Fibroblast of pulmonary artery (primary cell): ENCODE results near the gene RGN.

Source experiments
- DNase-seq: peaks from one replicate; pipeline ENCODE4 v3.0.0-alpha.2; 2010; ENCODE audit warnings: low read depth
- H3K4me3 ChIP-seq: replicated peaks from 2 replicates; pipeline ENCODE4 v1.5.1; 2011; ENCODE audit warnings: low read depth, mild to moderate bottlenecking, control low read depth, low read length, moderate library complexity
- CTCF ChIP-seq: IDR thresholded peaks from 2 replicates; pipeline ENCODE4 v1.5.1; 2011; ENCODE audit warnings: mild to moderate bottlenecking, control low read depth, low read length, inconsistent platforms; ENCODE audit errors: missing control alignments

The RGN gene

GRCh38 chrX:47063179-47063578, 15.1 kb upstream of the RGN start:
- no peak overlapping the region for H3K4me3 ChIP-seq
- TF ChIP-seq CTCF, result no peak
- DNase-seq, result no peak

GRCh38 chrX:47068214-47068613, 10.0 kb upstream of the RGN start:
- DNase-seq, result no peak
- no peak overlapping the region for H3K4me3 ChIP-seq
- TF ChIP-seq CTCF, result no peak

- no peak overlapping the region for H3K4me3 ChIP-seq
- TF ChIP-seq CTCF, result no peak
Measured at GRCh38 chrX:47068720-47069119, 9.5 kb upstream of the RGN start.

DNA sequence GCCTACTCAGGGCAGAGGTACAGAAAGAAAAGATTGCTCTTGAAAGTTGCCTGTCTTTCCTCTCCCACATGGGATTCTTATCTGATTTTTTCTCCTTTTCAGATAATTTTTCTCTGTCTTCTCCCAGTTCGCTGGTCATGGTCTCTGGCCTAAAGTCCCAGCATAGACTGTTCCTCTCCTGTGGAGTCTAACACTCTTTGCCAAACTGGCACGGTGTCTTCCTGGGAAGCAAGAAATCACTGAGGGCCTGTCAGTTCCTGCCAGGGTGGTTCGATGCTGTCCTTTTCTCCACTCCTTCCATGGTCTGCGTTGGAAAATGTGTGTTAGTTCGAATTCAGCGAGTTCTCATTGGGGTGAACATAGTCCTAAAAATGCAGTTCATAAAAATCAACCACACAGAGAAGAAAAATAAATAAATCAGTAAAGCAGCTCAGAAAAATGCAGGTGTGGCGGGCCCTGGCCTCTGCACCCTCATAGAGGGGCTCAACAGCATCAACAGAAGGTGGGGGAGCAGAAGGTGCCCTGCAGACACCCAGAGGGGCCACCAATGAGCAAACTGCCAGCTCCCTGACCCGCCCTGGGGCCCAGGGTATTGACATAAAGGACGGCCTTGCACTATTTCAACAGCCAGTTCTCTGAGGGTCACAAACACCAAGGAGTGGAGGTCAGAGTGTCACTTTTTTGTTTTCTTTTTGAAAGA, 2.1 kb downstream of the RGN start:
- no peak for DNase-seq
- no peak overlapping the region for H3K4me3 ChIP-seq
- TF ChIP-seq CTCF, result no peak

More at GRCh38 chrX:47068720-47069119, 9.5 kb upstream of the RGN start:
- DNase-seq, result no peak

DNA sequence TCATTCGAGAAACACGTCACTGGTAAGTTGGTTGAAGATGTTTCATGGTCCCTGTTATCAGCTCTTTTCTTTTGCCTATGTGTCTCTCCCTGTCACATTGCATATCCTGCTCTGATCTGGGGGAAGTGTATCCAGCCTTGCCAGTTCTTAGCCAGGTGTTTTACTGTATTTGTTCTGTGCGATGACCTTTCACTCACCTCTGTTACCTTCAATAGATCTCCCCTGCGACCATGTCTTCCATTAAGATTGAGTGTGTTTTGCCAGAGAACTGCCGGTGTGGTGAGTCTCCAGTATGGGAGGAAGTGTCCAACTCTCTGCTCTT, 2.6 kb downstream of the RGN start:
- no peak for DNase-seq
- TF ChIP-seq CTCF, result no peak
- no peak overlapping the region for H3K4me3 ChIP-seq

GRCh38 chrX:47091149-47091775, 13.0 kb downstream of the RGN start:
- H3K4me3 ChIP-seq, result no peak overlapping the region
- no peak for TF ChIP-seq CTCF
- peak; percentile 21 for DNase-seq

DNA sequence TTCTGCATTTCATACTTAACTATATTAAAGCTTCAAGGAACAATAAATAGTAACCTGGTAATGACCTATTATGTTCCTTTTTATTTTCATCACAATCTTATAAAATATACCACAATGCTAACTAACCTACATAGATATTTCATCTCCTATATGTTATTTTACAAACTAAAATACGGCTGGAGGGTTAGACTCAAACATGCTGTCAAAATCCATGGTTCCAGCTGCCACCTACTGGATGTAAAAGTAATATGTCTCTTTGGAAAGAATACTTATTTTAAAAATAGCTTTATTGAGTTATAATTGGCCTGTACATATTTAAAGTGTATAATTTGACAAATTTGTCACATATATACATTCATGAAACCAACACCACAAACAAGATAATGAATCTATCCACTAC, 15.0 kb downstream of the RGN start:
- peak; percentile 61 for DNase-seq
- peak; percentile 48 for TF ChIP-seq CTCF
- H3K4me3 ChIP-seq, result no peak overlapping the region
